Cardiac muscle cell (in vitro differentiated cells and primary cell): Measurements from ENCODE around the gene IL27RA. TPM values are rescaled to one million over a fixed set of nuclear protein-coding genes. Genes with fewer than 3 reads are reported as not detected.
A peak's percentile ranks its signal among the peaks of the same experiment; 100 is the strongest.
"Not testable (repeated sequence)": the region's sequence is repeated elsewhere in the genome, so short reads cannot be mapped to it uniquely, and the experiment has no call there.

Source experiments
- DNase-seq, 2 donors: peaks; one replicate each; pipeline versions ENCODE4 v3.0.0 to v3.0.0-alpha.2; 2010 to 2017; ENCODE audit warnings: low read depth in 1 of 2, low spot score in 1 of 2
- H3K27ac ChIP-seq: fragments of 200-600 bp; sonication (generic); 2 replicates; pipeline ENCODE4 v1.5.1; 2016
- H3K27me3 ChIP-seq: fragments of 200-600 bp; sonication (generic); 2 replicates; pipeline ENCODE4 v1.6.0; 2016; ENCODE audit warnings: control low read depth
- H3K36me3 ChIP-seq: fragments of 200-600 bp; sonication (generic); 2 replicates; pipeline ENCODE4 v1.5.1; 2016; ENCODE audit warnings: control low read depth
- H3K4me1 ChIP-seq: fragments of 200-600 bp; sonication (generic); 2 replicates; pipeline ENCODE4 v1.8.1; 2017; ENCODE audit warnings: low read depth, mild to moderate bottlenecking, mixed run types
- H3K4me3 ChIP-seq: fragments of 200-600 bp; sonication (generic); 2 replicates; pipeline ENCODE4 v1.5.1; 2016; ENCODE audit warnings: mild to moderate bottlenecking
- H3K9me3 ChIP-seq: fragments of 200-600 bp; sonication (generic); 2 replicates; pipeline ENCODE4 v1.5.1; 2017; ENCODE audit warnings: low read depth, mild to moderate bottlenecking, control low read depth
- CTCF ChIP-seq: IDR thresholded peaks from 2 replicates; pipeline ENCODE4 v1.5.1; 2012; ENCODE audit warnings: low read depth, mild to moderate bottlenecking, low read length
- polyA plus RNA-seq: library from polyadenylated mRNA; unstranded; fragments of >200 nt; fragmentation: Nextera tagmentation; extraction: Ambion mirVana; gene quantifications from 2 replicates; pipeline ENCODE4 v1.2.1, GENCODE V29; 2016
- total RNA-seq: library from RNA; depleted of rRNA; stranded (reverse); fragments of >200 nt; gene quantifications from 2 replicates; pipeline ENCODE4 v1.2.3, GENCODE V29; 2016

The IL27RA gene
- total and polyA plus RNA-seq, 2 experiments from 2014 or later, result 4.3 to 7.1 TPM

- DNase-seq, result no peak
- Histone ChIP-seq H3K27ac (no peak overlapping the region), H3K27me3 (no peaks in the 10 kb centered on the region), H3K4me3 (peak overlapping the region; percentile 57), H3K9me3 (no peaks in the 10 kb centered on the region), H3K4me1 (no peaks in the 10 kb centered on the region), H3K36me3 (no peaks in the 10 kb centered on the region)
- no peak for TF ChIP-seq CTCF
Measured at GRCh38 chr19:14030997-14031718, 404 bp upstream of the IL27RA start.

GRCh38 chr19:14033946-14034345 is 2.4 kb downstream of the IL27RA start:
- TF ChIP-seq CTCF, result no peak
- Histone ChIP-seq H3K27ac (no peak overlapping the region), H3K9me3 (no peaks in the 10 kb centered on the region), H3K36me3 (no peaks in the 10 kb centered on the region), H3K4me1 (no peaks in the 10 kb centered on the region), H3K27me3 (no peaks in the 10 kb centered on the region), H3K4me3 (no peak overlapping the region)
- no peak for DNase-seq

GRCh38 chr19:14035159-14035558 is 3.6 kb downstream of the IL27RA start:
- H3K4me3 ChIP-seq, H3K36me3 ChIP-seq, H3K27ac ChIP-seq, H3K9me3 ChIP-seq, H3K4me1 ChIP-seq, H3K27me3 ChIP-seq, DNase-seq: not testable (repeated sequence)

- H3K27me3 ChIP-seq, result no peaks in the 10 kb centered on the region
- H3K9me3 ChIP-seq, result no peaks in the 10 kb centered on the region
- no peak overlapping the region for H3K4me3 ChIP-seq
- H3K4me1 ChIP-seq, result no peaks in the 10 kb centered on the region
- no peaks in the 10 kb centered on the region for H3K36me3 ChIP-seq
- no peak overlapping the region for H3K27ac ChIP-seq
- no peak for DNase-seq
- TF ChIP-seq CTCF, result no peak
Measured at GRCh38 chr19:14035706-14036105, 4.1 kb downstream of the IL27RA start.

- no peak overlapping the region for H3K27ac ChIP-seq
- no peaks in the 10 kb centered on the region for H3K4me1 ChIP-seq
- no peaks in the 10 kb centered on the region for H3K27me3 ChIP-seq
- TF ChIP-seq CTCF, result no peak
- no peaks in the 10 kb centered on the region for H3K36me3 ChIP-seq
- DNase-seq, result no peak
- H3K9me3 ChIP-seq, result no peaks in the 10 kb centered on the region
- H3K4me3 ChIP-seq, result no peak overlapping the region
Measured at GRCh38 chr19:14039181-14039580, 7.6 kb downstream of the IL27RA start.

GRCh38 chr19:14042659-14043608 is 11.4 kb downstream of the IL27RA start:
- H3K36me3 ChIP-seq, H3K4me1 ChIP-seq, H3K27me3 ChIP-seq, H3K4me3 ChIP-seq, H3K9me3 ChIP-seq: not testable (repeated sequence)
- peak; percentile 53 to 84 for DNase-seq
- TF ChIP-seq CTCF, result peak; percentile 62
- H3K27ac ChIP-seq, result peak overlapping the region; percentile 17

GRCh38 chr19:14047866-14048265 is 16.3 kb downstream of the IL27RA start:
- DNase-seq, H3K4me3 ChIP-seq, H3K9me3 ChIP-seq, H3K27ac ChIP-seq, H3K4me1 ChIP-seq, H3K27me3 ChIP-seq, H3K36me3 ChIP-seq: not testable (repeated sequence)
